ENCODE data around the gene CTSH.
A peak's percentile ranks its signal among the peaks of the same experiment; 100 is the strongest.
"Not testable (repeated sequence)": the region's sequence is repeated elsewhere in the genome, so short reads cannot be mapped to it uniquely, and the experiment has no call there.

CTSH gene

GRCh38 chr15:78880242-78880533 lies 64.7 kb downstream of the CTSH start:
- DNase-seq (ENCODE audit: low read depth) = peak; percentile 67

GRCh38 chr15:78879517-78880241 lies 65.2 kb downstream of the CTSH start:
- DNase-seq (ENCODE audit: low read depth) = peak; percentile 72

GRCh38 chr15:78878356-78878755 lies 66.5 kb downstream of the CTSH start:
- peak; percentile 80 for DNase-seq (ENCODE audit: low read depth)

GRCh38 chr15:78876954-78877353 lies 67.9 kb downstream of the CTSH start:
- DNase-seq (ENCODE audit: low read depth) = not testable (repeated sequence)

GRCh38 chr15:78875107-78875914 lies 69.5 kb downstream of the CTSH start:
- DNase-seq (ENCODE audit: low read depth) = peak; percentile 21

- no peak for DNase-seq (ENCODE audit: low read depth)
Measured at GRCh38 chr15:78873793-78874765, 70.8 kb downstream of the CTSH start.

- DNase-seq (ENCODE audit: low read depth) = peak; percentile 90
Measured at GRCh38 chr15:78872972-78873792, 71.7 kb downstream of the CTSH start.

- DNase-seq (ENCODE audit: low read depth) = peak; percentile 93
Measured at GRCh38 chr15:78872155-78872971, 72.5 kb downstream of the CTSH start, which contains the start of gene MORF4L1. Gene MORF4L1 (plus strand): TSS chr15:78872890. CDS start chr15:78873018, 128 bp downstream.

- not testable (repeated sequence) for DNase-seq (ENCODE audit: low read depth)
Measured at GRCh38 chr15:78871483-78872127, 73.2 kb downstream of the CTSH start.

Data from amniotic epithelial cell (primary cell).